ENCODE data around the gene RS1.

RS1 gene

GRCh38 chrX:18672008-18672407 lies at the start of gene RS1:
Gene RS1, minus strand, starts transcription at chrX:18672108. Its CDS starts 40 bp downstream, at chrX:18672068.
- no peak within 1 kb of the TSS for H3K4me3 ChIP-seq (ENCODE audit: low read depth, low read length)
- no peak for TF ChIP-seq CTCF (IDR thresholded peaks at IDR 0.05; ENCODE audit: low read depth, low read length)

- H3K4me3 ChIP-seq (ENCODE audit: low read depth, low read length), result no peak overlapping the region
Observed at GRCh38 chrX:18719852-18720251, 47.9 kb upstream of the RS1 start.

GRCh38 chrX:18714910-18715309 lies 43.0 kb upstream of the RS1 start:
- H3K4me3 ChIP-seq (ENCODE audit: low read depth, low read length), result no peak overlapping the region
- TF ChIP-seq CTCF (IDR thresholded peaks at IDR 0.05; ENCODE audit: low read depth, low read length), result no peak

More at GRCh38 chrX:18719852-18720251, 47.9 kb upstream of the RS1 start:
- no peak for TF ChIP-seq CTCF (IDR thresholded peaks at IDR 0.05; ENCODE audit: low read depth, low read length)

- no peak for TF ChIP-seq CTCF (IDR thresholded peaks at IDR 0.05; ENCODE audit: low read depth, low read length)
- H3K4me3 ChIP-seq (ENCODE audit: low read depth, low read length), result no peak overlapping the region
Observed at GRCh38 chrX:18709833-18710232, 37.9 kb upstream of the RS1 start.

- H3K4me3 ChIP-seq (ENCODE audit: low read depth, low read length), result no peak within 1 kb of the TSS
- TF ChIP-seq CTCF (IDR thresholded peaks at IDR 0.05; ENCODE audit: low read depth, low read length), result no peak
Observed at GRCh38 chrX:18707426-18708049, 35.6 kb upstream of the RS1 start, which contains the start of gene PPEF1. Gene PPEF1, plus strand, starts transcription at chrX:18707645. Its CDS starts 136 bp downstream, at chrX:18707781.

GRCh38 chrX:18702362-18703195 lies 30.7 kb upstream of the RS1 start:
- H3K4me3 ChIP-seq (ENCODE audit: low read depth, low read length), result no peak overlapping the region
- no peak for TF ChIP-seq CTCF (IDR thresholded peaks at IDR 0.05; ENCODE audit: low read depth, low read length)
